Activated T-helper 9 cell treated with anti-CD3 and anti-CD28 coated beads, Interleukin-2, amount 50 U/mL, for 16 hours (primary cell): ENCODE measurements around the gene FBXW12.

Experiments
- DNase-seq: peaks from one replicate; pipeline ENCODE4 v3.0.0-alpha.2; 2020; ENCODE audit warnings: low read depth

FBXW12 gene

DNA sequence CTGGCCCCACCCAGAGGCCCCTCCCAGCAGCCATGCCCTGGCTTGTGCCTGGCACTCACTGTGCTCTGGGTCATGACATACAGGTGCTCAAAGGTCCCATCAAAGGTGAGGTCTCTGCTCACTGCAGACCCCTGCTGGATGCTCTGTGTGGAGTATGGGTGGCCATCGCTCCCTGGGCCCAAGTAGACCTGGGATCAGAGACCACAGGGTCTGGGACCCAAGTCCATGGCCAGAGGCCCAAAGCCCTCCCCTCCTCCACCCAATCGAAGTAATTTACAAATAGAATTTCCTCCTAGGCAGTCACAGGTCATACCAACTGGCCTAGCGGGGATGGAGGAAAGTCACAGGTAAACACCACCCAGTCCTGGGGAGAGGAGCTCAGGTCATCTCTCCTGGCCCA, 50.3 kb downstream of the FBXW12 start:
- DNase-seq = no peak

GRCh38 chr3:48422681-48423080, 50.7 kb downstream of the FBXW12 start:
- DNase-seq = no peak

DNA sequence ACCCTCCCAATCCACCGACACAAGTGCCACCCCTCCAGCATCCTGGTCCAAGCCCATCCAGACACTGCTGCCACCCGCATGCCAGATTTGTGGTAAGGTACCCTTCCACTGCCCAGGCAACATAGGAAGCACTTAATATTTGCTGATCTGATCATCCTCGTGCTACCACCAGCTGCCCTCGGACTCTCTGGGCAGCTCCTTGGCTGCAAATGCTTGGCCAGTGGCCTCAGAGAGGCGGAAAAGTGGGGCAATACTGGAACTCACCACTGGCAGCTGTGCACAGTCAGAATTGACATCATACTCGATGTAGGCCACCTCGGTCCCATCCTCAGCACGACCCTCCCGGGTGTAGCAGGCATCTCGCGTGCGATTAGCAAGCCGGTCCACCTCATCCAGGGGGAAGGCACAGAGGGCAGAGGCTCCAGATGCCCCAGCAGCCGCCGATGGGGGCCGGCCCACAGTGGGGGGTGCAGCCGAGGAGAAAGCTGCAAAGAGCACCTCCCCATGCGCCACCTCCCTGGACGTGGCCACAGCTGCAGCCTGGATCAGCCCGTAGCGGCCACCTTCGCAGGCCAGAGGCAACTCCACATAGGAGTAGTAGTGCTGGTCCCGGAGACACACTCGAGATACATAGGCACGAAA, 51.3 kb downstream of the FBXW12 start:
- DNase-seq = no peak

- DNase-seq = no peak
Measured at GRCh38 chr3:48423883-48424695, 52.1 kb downstream of the FBXW12 start.

DNA sequence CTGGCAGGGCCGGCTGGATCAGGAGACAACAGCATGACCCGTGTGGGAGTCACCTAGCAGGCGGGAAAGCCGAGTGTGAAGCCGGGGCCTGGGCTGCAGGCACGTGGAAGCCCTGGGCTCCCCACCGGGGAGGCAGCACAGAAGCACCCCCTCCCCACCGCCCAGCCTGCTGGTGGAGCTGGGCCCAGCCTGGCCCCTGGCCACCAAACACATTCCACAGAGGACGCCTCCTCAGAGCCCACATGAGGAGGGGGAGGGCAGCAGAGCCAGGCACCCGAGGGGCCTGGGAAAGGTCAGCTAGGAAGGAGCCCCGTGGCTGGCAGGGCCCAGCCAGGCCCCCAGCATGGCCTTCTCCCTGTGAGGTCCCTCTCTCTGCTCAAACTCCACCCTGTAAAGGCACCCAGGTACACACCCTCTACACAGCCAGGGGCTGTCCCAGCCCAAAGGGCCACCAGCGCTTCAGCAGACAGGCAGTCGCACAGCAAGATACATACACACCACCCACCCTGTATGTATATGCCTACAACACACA, 53.3 kb downstream of the FBXW12 start:
- no peak for DNase-seq

DNA sequence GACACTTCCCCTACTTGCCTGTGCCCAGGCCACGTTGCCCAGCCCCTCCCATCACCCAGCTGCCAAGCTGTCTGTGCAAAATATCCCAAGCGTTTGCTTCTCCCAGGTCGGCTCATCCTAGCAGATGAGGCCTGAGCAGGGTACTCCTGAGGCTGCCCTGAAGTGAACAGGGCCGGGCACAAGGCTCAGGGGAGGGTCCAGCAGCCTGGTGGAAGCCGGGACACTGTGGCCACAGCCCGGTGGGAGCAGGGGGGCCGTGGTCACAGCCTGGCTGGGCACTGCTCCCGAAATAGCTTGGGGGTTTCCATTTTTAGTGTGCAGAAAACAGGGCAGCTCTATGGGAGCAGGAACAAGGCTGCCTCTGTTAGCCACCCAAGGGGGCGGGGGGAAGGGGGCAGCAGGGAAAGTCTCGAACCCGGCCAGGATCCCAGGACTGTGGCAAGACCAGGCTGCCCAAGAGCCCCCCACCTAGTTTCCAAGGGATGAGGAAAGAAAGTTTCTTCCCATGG, 54.4 kb downstream of the FBXW12 start:
- DNase-seq = no peak

DNA sequence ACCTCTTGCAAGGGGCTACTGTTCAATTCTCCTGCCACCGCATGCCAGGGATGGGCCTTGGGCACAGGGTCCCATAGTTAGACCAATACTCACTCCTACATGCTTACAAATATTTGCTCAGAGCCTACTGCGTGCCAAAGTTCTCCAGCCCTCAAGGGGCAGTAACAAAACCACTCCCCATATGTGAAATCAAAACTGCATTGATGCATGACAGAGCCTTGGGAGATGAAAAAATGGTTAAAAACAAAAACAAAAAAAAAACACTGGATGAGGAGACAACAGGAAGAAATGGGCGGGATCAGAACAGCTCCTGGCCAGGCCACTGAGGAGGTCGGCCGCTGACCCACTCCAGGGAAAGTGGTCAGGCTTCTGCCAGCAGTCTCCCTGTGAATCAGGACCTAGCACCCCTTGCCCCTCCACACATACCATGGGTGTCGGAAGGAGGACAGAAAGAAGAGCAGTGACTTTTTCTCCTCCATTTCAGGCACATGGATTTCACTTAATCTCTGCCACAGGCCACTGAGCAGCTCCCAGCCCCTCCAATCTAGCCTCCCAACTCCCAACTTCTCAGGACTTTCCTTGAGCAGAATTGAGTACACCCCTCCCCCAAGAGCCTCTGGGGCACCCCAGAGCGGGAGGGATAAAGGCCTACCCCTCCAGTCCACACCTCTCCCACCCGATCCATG, 55.1 kb downstream of the FBXW12 start:
- DNase-seq = no peak

GRCh38 chr3:48427630-48427962, 55.6 kb downstream of the FBXW12 start:
- DNase-seq = no peak

DNA sequence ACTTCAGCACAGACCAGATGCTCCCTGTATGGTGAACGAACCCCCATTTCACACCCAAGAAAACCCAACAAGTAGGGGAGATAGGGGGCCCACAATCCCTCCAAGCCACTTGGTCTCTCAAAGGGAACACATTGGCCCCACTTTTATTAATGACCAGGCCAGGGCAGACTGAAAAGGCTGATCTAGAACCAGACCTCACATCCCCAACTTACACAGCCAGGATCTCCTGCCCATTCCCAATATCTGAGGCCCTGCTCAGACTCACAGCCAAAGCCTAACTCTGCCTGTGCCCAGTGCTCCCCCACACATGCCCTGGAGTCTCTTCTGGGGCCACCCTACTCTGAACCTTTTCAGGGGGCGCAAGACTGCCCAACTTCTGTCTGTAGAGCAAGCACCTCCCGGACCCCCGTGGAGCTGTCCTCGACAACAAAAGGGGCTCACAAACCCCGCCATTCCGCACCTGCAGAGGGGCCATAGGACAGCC, 56.1 kb downstream of the FBXW12 start:
- no peak for DNase-seq

GRCh38 chr3:48428572-48429316, 56.7 kb downstream of the FBXW12 start:
- no peak for DNase-seq

- DNase-seq = peak; percentile 56
Measured at GRCh38 chr3:48429317-48429959, 57.4 kb downstream of the FBXW12 start.

DNA sequence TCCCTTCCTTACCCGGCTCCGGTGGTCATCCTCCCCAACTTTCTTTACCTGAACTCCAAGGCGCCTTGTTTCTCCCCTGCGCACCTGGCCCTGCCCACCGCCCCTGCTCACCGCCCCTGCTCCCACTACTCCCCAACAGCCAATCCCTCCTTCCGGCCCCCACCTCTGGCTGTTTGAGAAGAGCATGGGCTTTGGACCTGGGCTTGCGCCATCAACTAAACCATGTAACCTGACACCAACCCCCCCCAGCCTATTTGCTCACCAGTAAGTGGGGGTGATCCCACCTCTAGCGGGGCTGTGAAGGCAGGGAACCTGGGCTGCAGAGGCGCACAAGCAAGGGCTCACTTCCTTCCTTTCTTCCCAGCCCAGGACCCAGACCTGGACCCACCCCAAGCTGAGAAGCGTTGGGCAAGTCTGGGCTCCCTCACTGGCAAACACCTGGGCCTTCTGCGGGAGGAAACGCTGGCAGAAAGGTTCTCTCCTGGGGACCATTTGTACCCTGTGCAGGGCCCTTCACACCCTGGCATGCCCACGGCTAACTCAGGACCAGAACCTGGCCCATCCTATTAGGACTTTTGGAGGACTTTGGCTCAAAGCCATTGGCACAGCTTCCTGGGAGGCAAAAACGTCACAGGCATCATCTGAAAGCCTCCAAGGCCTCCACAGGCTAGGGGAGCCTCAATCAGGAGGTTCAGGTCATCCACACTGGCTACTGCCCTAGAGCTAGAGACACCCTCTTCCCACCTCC, 58.1 kb downstream of the FBXW12 start, which contains the start of gene PLXNB1:
PLXNB1 (minus strand) TSS at position 127 of the 748 bp plus-strand sequence. CDS start 5,475 bp downstream, outside the sequence.
- DNase-seq = no peak

GRCh38 chr3:48430708-48431101, 58.7 kb downstream of the FBXW12 start:
- no peak for DNase-seq

DNA sequence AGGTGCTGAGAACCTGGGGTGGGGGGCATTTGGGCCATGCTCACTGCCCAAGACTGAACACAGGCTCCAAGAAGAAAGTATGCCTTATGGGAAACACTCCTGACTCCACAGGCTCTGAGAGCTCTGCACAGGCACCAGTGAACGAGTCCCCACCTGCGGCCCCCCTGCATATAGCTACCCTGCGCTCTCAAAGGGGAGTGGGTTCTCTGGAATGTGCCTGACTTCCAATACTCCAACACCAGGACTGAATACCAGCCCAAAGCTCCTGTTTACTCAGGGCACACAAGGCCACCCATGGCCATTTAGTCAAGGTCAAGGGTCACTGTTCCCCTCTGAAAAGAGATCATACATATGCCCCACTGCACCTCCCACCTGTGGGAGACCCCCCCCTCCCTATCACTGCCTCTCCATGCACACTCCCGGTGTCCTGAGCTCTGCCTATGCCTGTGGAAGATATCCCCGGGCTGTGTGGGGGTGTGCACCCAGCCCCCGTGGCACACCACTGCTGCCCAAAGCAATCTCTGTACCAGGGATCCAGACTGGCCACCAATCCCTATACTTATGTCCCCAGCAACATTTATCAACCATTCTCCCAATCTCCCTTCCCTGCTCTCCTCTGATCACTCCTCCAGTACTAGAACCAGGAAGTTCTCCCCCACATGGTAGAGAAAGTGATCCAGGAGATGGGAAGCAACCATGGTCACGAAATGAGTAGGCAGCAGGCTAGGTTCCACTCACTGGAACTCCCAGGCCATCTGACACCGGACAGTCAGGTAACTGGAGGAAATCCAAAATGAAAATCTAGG, 59.4 kb downstream of the FBXW12 start:
- no peak for DNase-seq

DNA sequence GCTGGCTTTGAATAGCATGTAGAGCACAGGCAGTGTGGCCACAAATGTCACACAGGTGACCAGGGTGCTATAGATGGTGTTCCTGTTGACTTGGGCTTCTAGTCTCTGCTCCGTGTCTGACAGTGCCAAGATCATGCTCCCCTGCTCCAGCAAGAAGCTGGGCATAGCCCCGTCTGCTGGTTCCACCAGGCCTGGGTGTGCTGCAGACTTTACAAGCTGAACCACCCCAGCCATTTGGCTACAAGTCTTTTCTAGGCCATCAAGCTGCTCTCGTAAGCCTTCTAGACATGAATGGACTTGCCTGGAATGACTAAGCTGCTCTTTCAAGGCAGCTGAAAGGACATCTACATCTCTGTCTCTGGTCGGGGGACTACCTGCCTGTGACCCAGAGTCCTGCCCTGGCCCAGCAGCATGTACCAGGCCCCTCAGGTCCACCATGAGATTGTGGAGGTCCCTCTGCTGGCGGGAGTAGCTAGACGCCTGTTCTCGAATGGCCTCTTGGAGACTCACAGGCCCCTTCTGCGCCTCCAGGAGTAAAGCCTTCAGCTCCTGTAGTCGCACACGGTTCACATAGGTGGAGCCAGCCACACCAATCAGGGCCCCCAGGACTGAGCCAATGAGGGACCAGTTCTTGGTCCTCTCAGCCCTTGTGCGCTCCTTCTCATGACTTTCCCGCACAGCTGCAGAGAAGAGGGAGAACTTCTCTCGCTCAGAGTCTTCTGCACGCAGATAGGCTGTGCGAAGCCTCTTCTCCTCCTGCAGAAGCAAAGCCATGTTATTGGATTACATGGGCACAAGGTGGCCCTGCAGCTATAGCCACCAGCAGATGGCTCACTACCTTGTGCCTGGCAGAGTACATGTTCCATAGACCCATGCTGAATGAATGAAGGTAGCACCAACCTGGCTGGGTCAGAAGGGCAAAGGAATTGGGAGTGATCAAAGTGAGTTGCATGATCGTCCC, 60.7 kb downstream of the FBXW12 start:
- no peak for DNase-seq

GRCh38 chr3:48433472-48434118, 61.6 kb downstream of the FBXW12 start:
- no peak for DNase-seq

DNA sequence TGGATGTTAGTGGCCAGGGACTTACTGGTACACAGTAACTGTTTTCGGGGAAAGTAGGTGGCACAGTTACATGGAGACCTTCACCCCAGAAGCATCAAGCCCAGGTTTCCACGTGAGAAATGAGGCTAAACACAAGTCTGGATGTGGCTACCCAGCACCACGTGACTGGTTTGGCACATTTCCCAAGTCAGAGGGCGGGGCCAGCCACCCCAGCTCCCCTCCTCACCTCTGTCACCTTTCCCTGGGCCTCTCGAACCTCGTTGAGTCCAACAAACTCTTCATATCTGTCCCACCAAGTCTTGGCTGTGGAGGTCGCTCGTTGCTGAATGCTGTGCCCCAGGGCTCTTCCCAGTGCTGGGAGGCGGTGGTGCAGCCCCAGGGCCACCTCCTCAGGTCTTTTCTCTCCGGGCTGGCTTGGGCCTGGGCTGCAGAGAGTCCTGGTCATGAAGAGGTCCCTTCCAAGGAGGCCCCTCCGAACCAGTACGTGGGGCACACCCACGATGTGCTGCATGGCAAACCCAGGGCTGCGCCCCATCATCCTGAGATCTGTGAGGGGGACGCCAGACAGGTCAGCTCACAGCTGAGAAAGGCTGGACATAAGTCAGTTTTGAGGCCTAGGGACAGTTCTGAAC, 62.7 kb downstream of the FBXW12 start:
- no peak for DNase-seq
